ENCODE data around the gene EMC6. TPM values are rescaled to one million over a fixed set of nuclear protein-coding genes. Genes with fewer than 3 reads are reported as not detected.
A peak's percentile ranks its signal among the peaks of the same experiment; 100 is the strongest.

The EMC6 gene
- total and polyA plus RNA-seq, 2 of the 13 experiments (the other 11 are each of a cell fraction or from before 2014, with no cell fraction given), result 45.1 to 47.7 TPM

DNA sequence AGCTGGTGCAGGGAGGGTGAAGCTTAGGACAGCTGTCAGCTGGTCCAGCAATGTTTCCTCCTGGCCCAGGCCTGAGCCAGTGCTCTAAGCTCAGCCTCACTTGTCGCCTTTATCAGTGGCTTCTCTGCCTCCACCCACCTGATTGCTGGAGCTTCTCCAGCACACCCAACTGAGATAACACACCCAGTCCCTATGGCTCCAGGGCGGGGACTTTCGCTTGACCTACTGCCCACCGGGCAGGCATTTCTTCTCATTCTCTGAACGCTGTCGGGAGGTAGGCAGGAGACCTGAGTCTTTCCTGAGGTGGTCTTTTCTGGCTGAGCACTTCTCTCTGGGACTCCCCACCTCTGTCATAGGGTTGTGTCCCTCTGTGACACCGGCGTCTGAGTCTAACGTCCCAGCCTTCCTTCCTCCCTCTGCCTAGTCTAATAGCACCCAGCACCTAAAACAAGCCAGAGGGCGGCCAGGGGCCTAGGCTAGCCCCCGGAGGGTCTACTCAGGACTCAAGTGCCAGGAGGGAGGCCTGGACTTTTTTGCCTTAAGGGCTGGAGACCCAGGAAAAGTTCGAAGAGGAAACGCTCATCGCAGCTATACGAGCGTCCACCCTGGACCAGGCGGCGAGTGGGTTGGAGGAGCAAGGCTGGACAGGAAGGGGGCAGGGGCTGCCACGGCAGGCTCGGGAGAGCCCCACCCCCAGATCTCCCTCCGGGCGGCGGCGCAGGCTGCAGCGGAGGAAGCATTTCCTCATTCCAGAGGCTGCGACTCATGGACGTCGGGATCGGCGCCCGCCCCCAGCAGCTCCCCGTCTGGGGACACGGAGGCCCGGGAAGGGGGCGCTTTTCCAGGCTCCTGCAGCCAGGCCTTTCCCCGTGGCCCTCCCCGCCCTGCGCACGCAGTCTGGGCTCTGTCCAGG is 990 bp upstream of the EMC6 start (continued):
- TF ChIP-seq, protein P1, sequence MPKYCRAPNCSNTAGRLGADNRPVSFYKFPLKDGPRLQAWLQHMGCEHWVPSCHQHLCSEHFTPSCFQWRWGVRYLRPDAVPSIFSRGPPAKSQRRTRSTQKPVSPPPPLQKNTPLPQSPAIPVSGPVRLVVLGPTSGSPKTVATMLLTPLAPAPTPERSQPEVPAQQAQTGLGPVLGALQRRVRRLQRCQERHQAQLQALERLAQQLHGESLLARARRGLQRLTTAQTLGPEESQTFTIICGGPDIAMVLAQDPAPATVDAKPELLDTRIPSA (CRISPR knock-in tag; IDR thresholded peaks at IDR 0.05; ENCODE audit: borderline replicate concordance), result no peak
- TF ChIP-seq AKAP8 (CRISPR knock-in tag; IDR thresholded peaks at IDR 0.05) (no peak), TMF1 (CRISPR knock-in tag; IDR thresholded peaks at IDR 0.05; ENCODE audit: low read depth) (peak; percentile 24; the same call in 1 of the 2 replicates), RORA (CRISPR knock-in tag; IDR thresholded peaks at IDR 0.05) (peak; percentile 24; the same call in 1 of the 2 replicates), KDM5A (IDR thresholded peaks at IDR 0.05; ENCODE audit: borderline replicate concordance, low read length) (0 out of 2 replicates have a peak, but pooled peaks have one; percentile 15), SMAD3 (CRISPR knock-in tag; IDR thresholded peaks at IDR 0.05) (0 out of 2 replicates have a peak, but pooled peaks have one; percentile 20), ZNF878 (CRISPR knock-in tag; IDR thresholded peaks at IDR 0.05) (0 out of 2 replicates have a peak, but pooled peaks have one; percentile 32), ZNF34 (CRISPR knock-in tag; IDR thresholded peaks at IDR 0.05; ENCODE audit: borderline replicate concordance) (no peak; the same call in 1 of the 2 replicates), ZBTB7B (CRISPR knock-in tag; IDR thresholded peaks at IDR 0.05) (peak; percentile 60), ETV6 (CRISPR knock-in tag; conservative IDR thresholded peaks at IDR 0.05) (no peak), ZNF530 (CRISPR knock-in tag; IDR thresholded peaks at IDR 0.05; ENCODE audit: low read depth) (peak; percentile 66; the same call in 1 of the 2 replicates), ZNF709 (CRISPR knock-in tag; IDR thresholded peaks at IDR 0.05) (no peak; the same call in 1 of the 2 replicates), HIVEP1 (CRISPR knock-in tag; IDR thresholded peaks at IDR 0.05) (no peak; the same call in 1 of the 2 replicates), KMT2A (CRISPR knock-in tag; IDR thresholded peaks at IDR 0.05) (no peak), CHD2 (IDR thresholded peaks at IDR 0.05; ENCODE audit: low read depth, low read length) (no peak), KDM2A (CRISPR knock-in tag; IDR thresholded peaks at IDR 0.05; ENCODE audit: borderline replicate concordance, low read depth) (peak; percentile 77; the same call in 1 of the 2 replicates), RFX1 (IDR thresholded peaks at IDR 0.05) (no peak), ZNF850 (CRISPR knock-in tag; conservative IDR thresholded peaks at IDR 0.05) (no peak), EZH2 (conservative IDR thresholded peaks at IDR 0.05; ENCODE audit: low read depth, low read length) (no peak), ASH2L (IDR thresholded peaks at IDR 0.05; ENCODE audit: insufficient read length, low read depth, low read length) (peak; percentile 14), ZNF180 (CRISPR knock-in tag; IDR thresholded peaks at IDR 0.05; ENCODE audit: borderline replicate concordance, low read depth) (no peak)
- TF ChIP-seq, protein P2, sequence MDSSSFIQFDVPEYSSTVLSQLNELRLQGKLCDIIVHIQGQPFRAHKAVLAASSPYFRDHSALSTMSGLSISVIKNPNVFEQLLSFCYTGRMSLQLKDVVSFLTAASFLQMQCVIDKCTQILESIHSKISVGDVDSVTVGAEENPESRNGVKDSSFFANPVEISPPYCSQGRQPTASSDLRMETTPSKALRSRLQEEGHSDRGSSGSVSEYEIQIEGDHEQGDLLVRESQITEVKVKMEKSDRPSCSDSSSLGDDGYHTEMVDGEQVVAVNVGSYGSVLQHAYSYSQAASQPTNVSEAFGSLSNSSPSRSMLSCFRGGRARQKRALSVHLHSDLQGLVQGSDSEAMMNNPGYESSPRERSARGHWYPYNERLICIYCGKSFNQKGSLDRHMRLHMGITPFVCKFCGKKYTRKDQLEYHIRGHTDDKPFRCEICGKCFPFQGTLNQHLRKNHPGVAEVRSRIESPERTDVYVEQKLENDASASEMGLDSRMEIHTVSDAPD (CRISPR knock-in tag; IDR thresholded peaks at IDR 0.05), result peak; percentile 65; the same call in 1 of the 2 replicates
- TF ChIP-seq, protein P3, sequence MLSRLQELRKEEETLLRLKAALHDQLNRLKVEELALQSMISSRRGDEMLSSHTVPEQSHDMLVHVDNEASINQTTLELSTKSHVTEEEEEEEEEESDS (CRISPR knock-in tag; IDR thresholded peaks at IDR 0.05; ENCODE audit: borderline replicate concordance), result 0 out of 2 replicates have a peak, but pooled peaks have one; percentile 34
- TF ChIP-seq, protein P4, sequence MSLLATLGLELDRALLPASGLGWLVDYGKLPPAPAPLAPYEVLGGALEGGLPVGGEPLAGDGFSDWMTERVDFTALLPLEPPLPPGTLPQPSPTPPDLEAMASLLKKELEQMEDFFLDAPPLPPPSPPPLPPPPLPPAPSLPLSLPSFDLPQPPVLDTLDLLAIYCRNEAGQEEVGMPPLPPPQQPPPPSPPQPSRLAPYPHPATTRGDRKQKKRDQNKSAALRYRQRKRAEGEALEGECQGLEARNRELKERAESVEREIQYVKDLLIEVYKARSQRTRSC (CRISPR knock-in tag; IDR thresholded peaks at IDR 0.05; ENCODE audit: low read depth), result no peak
- TF ChIP-seq, protein P5, sequence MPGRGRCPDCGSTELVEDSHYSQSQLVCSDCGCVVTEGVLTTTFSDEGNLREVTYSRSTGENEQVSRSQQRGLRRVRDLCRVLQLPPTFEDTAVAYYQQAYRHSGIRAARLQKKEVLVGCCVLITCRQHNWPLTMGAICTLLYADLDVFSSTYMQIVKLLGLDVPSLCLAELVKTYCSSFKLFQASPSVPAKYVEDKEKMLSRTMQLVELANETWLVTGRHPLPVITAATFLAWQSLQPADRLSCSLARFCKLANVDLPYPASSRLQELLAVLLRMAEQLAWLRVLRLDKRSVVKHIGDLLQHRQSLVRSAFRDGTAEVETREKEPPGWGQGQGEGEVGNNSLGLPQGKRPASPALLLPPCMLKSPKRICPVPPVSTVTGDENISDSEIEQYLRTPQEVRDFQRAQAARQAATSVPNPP (CRISPR knock-in tag; IDR thresholded peaks at IDR 0.05), result peak; percentile 69; the same call in 1 of the 2 replicates

Measured in HepG2 (cell line).